Cerebellar nuclear complex (tissue), 1 donor: ENCODE results near the gene COG2.

Experiments used
- DNase-seq, 2 experiments: peaks; one replicate each; lab custom pipeline; 2025; lab: John Stamatoyannopoulos, UW

Gene COG2

GRCh38 chr1:230701895-230702768, 59.9 kb downstream of the COG2 start:
- DNase-seq, result peak in 1 of 2 experiments; percentile 41

GRCh38 chr1:230702934-230703678, 60.8 kb downstream of the COG2 start:
- no peak for DNase-seq

- DNase-seq, result no peak
Observed at GRCh38 chr1:230703679-230704385, 61.6 kb downstream of the COG2 start.

- no peak for DNase-seq
Observed at GRCh38 chr1:230704830-230705229, 62.5 kb downstream of the COG2 start.

DNA sequence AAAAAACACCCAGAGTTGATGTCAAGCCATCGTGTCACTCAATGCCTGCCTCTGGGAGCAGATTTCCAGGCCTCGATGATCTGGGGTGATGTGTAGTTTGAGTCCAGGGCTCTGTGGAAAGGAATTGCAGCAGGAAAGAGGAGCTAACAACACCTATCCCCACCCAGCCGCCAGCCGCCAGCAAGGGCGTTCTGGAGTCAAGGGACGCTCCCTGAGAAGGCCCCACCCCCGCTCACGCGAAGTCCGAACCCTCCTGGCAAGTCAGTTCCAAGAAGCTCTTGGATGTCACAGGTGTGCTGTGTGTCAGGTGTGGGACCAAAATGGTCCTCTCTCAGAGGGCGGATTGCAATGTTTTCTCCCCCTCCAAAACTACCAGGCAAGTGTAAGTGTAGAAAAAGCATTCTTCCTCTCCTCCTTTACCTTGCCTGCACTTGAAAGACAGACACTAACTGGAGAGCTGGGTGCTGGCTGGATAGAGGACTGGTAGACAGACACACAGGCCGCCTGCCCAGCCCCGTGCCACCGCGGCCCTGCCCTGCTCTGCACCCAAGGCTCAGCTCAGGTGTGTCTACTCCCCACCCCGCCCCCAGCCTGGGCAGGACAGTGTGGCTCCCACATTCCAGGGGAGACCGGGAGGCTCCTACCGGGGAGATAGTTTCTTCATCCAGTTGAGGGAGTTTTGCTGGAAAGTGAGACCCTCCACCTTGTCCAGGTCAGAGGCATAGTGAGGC, 63.2 kb downstream of the COG2 start:
- DNase-seq, result no peak

GRCh38 chr1:230706020-230706699, 63.9 kb downstream of the COG2 start:
- DNase-seq, result no peak

DNA sequence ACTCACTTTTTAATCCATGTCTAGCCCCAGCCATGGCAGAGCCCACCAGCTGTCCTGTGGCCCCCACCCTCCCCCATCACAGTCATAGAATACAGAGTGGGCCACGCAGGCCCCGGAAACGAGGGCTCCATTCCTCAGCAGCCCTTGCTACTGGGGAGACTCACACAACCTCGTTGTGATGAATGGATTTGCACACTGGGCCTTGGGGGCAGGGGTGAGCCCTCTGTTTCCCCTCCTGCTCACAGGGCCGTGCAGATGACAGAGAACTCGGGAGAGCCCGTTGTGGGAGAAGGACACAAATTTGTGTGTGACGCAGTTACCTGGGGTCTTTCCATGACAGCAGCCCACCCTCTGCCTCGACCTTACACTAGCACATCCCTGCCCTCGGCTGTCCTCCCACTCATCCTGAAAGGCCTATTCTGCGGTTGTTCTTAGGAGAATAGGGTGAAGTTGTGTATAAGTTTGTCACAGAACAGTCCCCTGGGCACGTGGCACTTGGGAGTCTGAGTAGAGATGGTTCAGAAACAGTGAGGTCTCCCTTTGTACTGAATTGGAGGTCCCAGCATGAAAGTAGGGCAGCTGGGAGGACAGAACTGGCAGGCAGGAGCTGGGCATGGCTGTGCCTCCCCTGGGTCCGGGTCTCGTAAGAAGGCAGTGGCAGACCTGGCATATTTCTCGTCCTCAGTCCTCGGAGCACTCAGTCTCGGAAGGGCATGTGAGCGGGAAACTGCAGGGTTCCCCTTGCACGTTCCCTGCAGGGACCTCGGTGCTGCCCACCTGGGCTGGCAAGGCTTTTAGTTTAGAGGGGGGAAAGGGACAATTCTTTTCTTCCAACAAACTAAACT, 64.8 kb downstream of the COG2 start:
- no peak for DNase-seq

DNA sequence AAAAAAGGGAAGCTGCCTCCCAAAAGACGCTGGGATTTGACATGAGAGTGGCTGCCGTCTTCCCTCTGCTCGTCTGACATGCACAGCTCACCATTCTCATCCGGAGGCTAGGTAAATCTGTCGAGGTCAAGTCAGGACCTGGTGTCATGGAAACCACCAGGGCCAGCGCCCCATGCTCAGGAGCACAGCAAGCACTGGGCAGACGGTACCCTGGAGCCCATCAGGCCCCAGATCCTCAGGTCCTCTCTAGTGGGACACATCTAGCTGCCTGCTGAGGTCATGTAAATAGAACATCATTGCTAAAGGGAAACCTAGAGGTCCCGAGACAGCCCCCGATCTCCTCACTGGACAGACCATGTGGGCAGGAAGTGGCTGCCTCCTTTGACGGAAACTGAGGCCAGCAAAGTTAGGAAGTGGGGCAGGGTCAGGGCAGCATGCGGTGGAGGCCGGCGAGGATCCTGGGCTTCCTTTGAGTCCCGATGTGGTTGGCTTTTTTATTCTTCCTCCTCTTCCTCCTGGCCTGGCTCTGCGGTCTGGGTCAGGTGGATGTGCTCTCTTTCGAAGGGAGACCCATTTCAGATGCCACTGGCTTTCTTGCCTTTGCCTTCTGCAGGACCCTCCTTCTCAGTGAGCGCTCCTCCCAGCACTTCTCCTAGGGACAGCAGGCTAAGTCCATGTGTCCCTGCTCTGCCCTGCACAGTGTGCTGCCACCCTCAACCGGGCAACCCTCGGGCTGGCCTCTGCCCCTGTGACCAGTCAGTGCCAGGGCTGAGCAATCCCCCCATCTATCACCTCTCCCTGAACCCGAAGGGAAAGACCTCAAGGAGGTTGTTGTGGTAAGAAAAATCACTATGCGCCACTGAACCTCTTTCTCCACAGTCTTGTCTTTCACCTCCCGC, 65.7 kb downstream of the COG2 start:
- DNase-seq, result no peak

- no peak for DNase-seq
Observed at GRCh38 chr1:230708631-230709580, 66.6 kb downstream of the COG2 start.

DNA sequence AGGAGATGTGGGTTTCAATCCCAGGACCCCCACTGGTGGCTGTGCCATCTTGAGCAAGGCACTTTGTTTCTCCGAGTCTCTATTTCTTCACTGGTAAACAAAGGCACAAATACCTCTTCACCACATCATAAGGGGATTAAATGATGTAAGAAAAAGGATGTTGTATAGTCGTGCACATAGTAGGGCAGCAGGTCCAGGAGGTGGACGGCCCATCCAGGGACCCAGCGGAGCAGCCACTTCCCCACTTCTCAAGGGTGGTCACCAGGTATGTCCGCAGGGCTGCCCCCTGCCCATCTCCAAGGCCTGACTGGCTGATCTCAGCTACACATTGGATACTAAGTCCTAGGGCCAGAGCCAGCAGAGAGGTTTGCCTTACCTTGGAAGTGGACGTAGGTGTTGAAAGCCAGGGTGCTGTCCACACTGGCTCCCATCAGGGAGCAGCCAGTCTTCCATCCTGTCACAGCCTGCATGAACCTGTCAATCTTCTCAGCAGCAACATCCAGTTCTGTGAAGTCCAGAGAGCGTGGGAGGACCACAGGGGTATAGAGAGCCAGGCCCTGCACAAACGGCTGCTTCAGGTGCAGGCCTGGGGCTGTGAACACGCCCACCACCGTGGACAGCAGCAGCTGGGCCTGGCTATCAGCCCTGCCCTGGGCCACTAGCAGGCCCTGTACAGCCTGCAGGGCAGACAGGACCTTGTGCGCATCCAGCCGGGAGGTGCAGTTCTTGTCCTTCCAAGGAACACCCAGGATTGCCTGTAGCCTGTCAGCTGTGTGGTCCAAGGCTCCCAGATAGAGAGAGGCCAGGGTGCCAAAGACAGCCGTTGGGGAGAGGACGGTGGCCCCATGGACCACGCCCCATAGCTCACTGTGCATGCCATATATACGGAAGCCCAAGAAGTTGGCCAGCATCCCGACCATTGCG, 67.6 kb downstream of the COG2 start:
- no peak for DNase-seq

DNA sequence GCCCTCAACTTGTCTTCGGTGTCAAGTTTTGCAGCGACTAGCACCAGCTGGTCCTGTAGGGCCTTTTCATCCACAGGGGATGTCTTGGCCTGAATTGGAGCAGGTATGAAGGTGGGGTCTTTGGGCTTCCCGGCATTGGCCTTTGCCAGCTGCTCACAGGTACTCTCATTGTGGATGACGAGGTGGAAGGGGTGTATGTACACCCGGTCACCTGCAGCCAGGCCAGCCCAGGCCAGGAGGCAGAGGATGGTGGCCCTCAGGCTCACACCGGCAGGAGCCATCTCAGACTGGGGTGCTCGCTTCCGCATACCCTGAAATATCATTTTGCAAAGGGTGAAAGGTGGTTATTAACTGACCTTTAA, 68.2 kb downstream of the COG2 start:
- DNase-seq, result no peak

GRCh38 chr1:230711245-230711644, 69.0 kb downstream of the COG2 start:
- no peak for DNase-seq

DNA sequence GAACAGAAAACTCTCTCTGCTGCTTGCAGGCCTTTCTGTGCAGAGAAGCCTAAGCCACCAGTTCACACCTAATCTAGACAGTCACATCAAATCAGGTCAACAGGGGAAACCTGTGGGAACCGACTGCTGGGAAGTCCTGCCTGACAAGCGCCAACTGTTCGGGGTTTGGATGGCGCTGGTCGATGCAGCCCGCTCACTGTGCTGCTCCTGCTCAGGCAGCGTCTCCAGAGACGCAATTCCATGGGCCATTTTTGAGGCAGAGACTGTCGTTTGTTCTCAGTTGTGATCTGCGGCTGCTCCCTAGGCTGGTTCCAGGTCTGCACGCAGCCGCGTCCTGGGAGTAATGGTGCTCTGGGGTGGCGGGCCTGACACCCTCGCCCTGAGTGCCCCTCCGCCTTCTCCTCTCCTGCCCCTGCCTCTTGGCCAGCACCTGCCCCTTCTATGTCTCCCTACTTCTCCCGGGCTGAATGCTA, 70.2 kb downstream of the COG2 start:
- DNase-seq, result peak in 1 of 2 experiments; percentile 57

DNA sequence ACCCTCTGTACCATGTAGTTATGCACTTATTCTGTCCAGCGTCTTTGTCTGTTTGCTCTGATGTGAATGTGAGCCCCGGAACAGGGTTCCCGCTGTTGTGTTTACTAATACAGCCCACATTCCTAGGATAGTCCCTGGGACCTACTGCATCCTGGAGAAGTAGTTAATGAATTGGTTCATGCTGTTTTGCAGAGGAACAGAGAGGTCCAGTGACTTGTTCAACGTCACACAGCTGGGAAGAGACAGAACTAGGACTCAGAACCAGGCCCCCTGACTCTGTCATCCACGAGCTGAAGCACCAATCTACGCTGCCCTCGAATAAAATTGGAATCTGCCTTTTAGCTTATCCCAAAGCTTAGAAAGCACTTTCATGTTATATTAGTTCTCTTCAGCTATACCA, 70.9 kb downstream of the COG2 start:
- DNase-seq, result no peak

DNA sequence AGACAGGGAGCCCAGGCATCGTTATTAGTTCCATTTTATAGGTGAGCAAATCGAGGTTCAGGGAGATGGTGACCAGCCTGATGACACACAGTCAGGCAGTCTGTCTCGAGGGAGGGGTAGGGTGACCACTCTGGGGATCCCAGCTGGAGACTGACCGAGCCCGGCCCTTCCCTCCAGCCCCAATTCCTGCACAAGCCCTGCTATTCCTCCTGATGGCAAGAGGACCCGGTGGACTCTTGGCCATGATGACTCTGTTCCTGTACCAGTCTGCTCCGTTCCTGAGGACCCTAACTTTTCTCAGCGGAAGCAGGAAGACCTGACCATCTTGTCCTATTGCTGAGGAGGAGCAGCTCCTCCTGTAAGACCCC, 71.2 kb downstream of the COG2 start:
- no peak for DNase-seq

- peak; percentile 79 to 94 for DNase-seq
Observed at GRCh38 chr1:230713915-230714764, 71.9 kb downstream of the COG2 start, which contains the start of gene AGT. Gene AGT, minus strand, starts transcription at chr1:230714122. Its CDS starts 3,299 bp downstream, at chr1:230710823.
